Ovary (tissue), 3 donors: ENCODE data around the gene PA2G4.

Experiments
- CTCF ChIP-seq, 3 donors: fragments of 450-650 bp in 2 of 3; fragments of 200-600 bp in 1 of 3; IDR thresholded peaks; one replicate each; pipeline versions ENCODE4 v1.5.1 to v1.8.0; 2016 to 2022; ENCODE audit warnings: antibody characterized with exemption in 3 of 3, mild to moderate bottlenecking in 1 of 3
- EP300 ChIP-seq: sonication (generic); formaldehyde crosslinking; IDR thresholded peaks from one replicate; pipeline ENCODE4 v1.6.1; 2017; ENCODE audit warnings: antibody characterized with exemption
- POLR2A ChIP-seq: fragments of 450-650 bp; IDR thresholded peaks from one replicate; pipeline ENCODE4 v1.6.1; 2017; ENCODE audit warnings: antibody characterized with exemption, mild to moderate bottlenecking, moderate library complexity
- donor health status: DM: no; HTN: no; CAD: no.

GRCh38 chr12:56129206-56129941 lies 25.0 kb downstream of the PA2G4 start:
- TF ChIP-seq CTCF (IDR thresholded peaks at IDR 0.05) = peak in 1 of 3 donors; percentile 10
- peak; percentile 20 for TF ChIP-seq POLR2A
- no peak for TF ChIP-seq EP300
